GM23338 (cell line): ENCODE results near the gene SLC25A39. TPM values are rescaled to one million over a fixed set of nuclear protein-coding genes. Genes with fewer than 3 reads are reported as not detected.

ENCODE experiments used
- ATAC-seq: fragments of 200-7000 bp; cut with Tn5 transposase; 3 replicates; pipeline ENCODE4 v1.9.1; 2020
- DNase-seq: peaks from one replicate; pipeline ENCODE4 v3.0.0-alpha.2; 2015; ENCODE audit warnings: low spot score
- H2AFZ ChIP-seq: fragments of 200-600 bp; sonication (generic); 2 replicates; pipeline ENCODE4 v1.8.0; 2016; ENCODE audit warnings: antibody characterized with exemption, mild to moderate bottlenecking, moderate library complexity
- H3F3A ChIP-seq: fragments of 200-600 bp; sonication (generic); replicated peaks from 2 replicates; pipeline ENCODE4 v1.8.0; 2017; ENCODE audit warnings: antibody characterized with exemption, mixed run types, low read depth
- H3K27ac ChIP-seq: fragments of 200-600 bp; sonication (generic); 2 replicates; pipeline ENCODE4 v1.6.1; 2016; ENCODE audit warnings: low read depth
- H3K27me3 ChIP-seq: fragments of 200-600 bp; sonication (generic); 2 replicates; pipeline ENCODE4 v1.8.0; 2016; ENCODE audit warnings: mild to moderate bottlenecking, mixed run types, moderate library complexity; ENCODE audit not compliant: insufficient read depth
- H3K36me3 ChIP-seq: fragments of 200-600 bp; sonication (generic); 2 replicates; pipeline ENCODE4 v1.8.0; 2016; ENCODE audit warnings: mild to moderate bottlenecking; ENCODE audit not compliant: insufficient read depth
- H3K4me1 ChIP-seq: fragments of 200-600 bp; sonication (generic); 2 replicates; pipeline ENCODE4 v1.8.0; 2016; ENCODE audit warnings: mild to moderate bottlenecking, moderate library complexity; ENCODE audit not compliant: insufficient read depth
- H3K4me2 ChIP-seq: fragments of 200-600 bp; sonication (generic); 2 replicates; pipeline ENCODE4 v1.7.1; 2017; ENCODE audit warnings: mixed run types
- H3K4me3 ChIP-seq: fragments of 200-600 bp; sonication (generic); 2 replicates; pipeline ENCODE4 v1.6.1; 2016; ENCODE audit warnings: mixed run types
- H3K79me2 ChIP-seq: fragments of 200-600 bp; sonication (generic); replicated peaks from 2 replicates; pipeline ENCODE4 v1.8.0; 2017; ENCODE audit warnings: mild to moderate bottlenecking; ENCODE audit not compliant: insufficient read depth
- H3K9me2 ChIP-seq: fragments of 200-600 bp; sonication (generic); 2 replicates; pipeline ENCODE4 v1.8.0; 2017; ENCODE audit not compliant: insufficient read depth
- H4K20me1 ChIP-seq: fragments of 200-600 bp; sonication (generic); replicated peaks from 2 replicates; pipeline ENCODE4 v1.8.0; 2017; ENCODE audit warnings: mild to moderate bottlenecking; ENCODE audit not compliant: insufficient read depth
- H3K27ac Mint-ChIP-seq: 2 replicates; pipeline ENCODE4 v1.8.0; 2020; ENCODE audit warnings: inconsistent platforms, mild to moderate bottlenecking, moderate library complexity, mixed read lengths
- H3K27me3 Mint-ChIP-seq: 3 replicates; pipeline ENCODE4 v1.8.0; 2022; ENCODE audit warnings: low read depth, mild to moderate bottlenecking, moderate library complexity, mixed read lengths, inconsistent platforms; ENCODE audit not compliant: insufficient read depth, poor library complexity
- H3K36me3 Mint-ChIP-seq: 3 replicates; pipeline ENCODE4 v1.8.0; 2021; ENCODE audit warnings: low read depth, mild to moderate bottlenecking, inconsistent platforms, moderate library complexity, mixed read lengths
- H3K4me1 Mint-ChIP-seq: 3 replicates; pipeline ENCODE4 v1.8.0; 2020; ENCODE audit warnings: mild to moderate bottlenecking, inconsistent platforms, mixed read lengths
- H3K4me3 Mint-ChIP-seq: 3 replicates; pipeline ENCODE4 v1.8.0; 2021; ENCODE audit warnings: moderate library complexity, mild to moderate bottlenecking, inconsistent platforms, mixed read lengths
- H3K9me3 Mint-ChIP-seq: 3 replicates; pipeline ENCODE4 v1.8.0; 2020; ENCODE audit warnings: moderate library complexity, mild to moderate bottlenecking, inconsistent platforms, mixed read lengths
- CTCF ChIP-seq, 2 experiments: fragments of 200-600 bp in 1 of 2; sonication (generic) in 1 of 2; conservative IDR thresholded peaks; 2 replicates each; pipeline versions ENCODE4 v1.5.1 to v1.6.1; 2016 to 2017; ENCODE audit warnings: antibody characterized with exemption in 2 of 2, low read depth in 2 of 2, mild to moderate bottlenecking in 2 of 2, moderate library complexity in 1 of 2
- EZH2phosphoT487 ChIP-seq: fragments of 200-600 bp; sonication (generic); IDR thresholded peaks from one replicate; pipeline ENCODE4 v1.8.1; 2018; ENCODE audit warnings: antibody characterized with exemption; ENCODE audit not compliant: unreplicated experiment
- JUNB ChIP-seq: IDR thresholded peaks from one replicate; pipeline ENCODE4 v1.6.1; 2016; ENCODE audit warnings: antibody characterized with exemption; ENCODE audit not compliant: unreplicated experiment
- POLR2AphosphoS5 ChIP-seq: IDR thresholded peaks from 2 replicates; pipeline ENCODE4 v1.6.1; 2016; ENCODE audit warnings: antibody characterized with exemption, low read depth
- REST ChIP-seq: IDR thresholded peaks from one replicate; pipeline ENCODE4 v1.6.1; 2018; ENCODE audit warnings: antibody characterized with exemption; ENCODE audit not compliant: unreplicated experiment
- STAT1 ChIP-seq: IDR thresholded peaks from one replicate; pipeline ENCODE4 v1.6.1; 2016; ENCODE audit warnings: antibody characterized with exemption; ENCODE audit not compliant: unreplicated experiment
- ZNF331 ChIP-seq: fragments of 250-450 bp; sonication (Bioruptor Pico); IDR thresholded peaks from 2 replicates; pipeline ENCODE4 v1.5.0; 2020; ENCODE audit warnings: low read depth, mild to moderate bottlenecking, moderate library complexity
- ZNF462 ChIP-seq: fragments of 250-450 bp; sonication (Bioruptor Pico); IDR thresholded peaks from 2 replicates; pipeline ENCODE4 v1.5.0; 2020; ENCODE audit warnings: mild to moderate bottlenecking, moderate library complexity
- polyA plus RNA-seq: library from polyadenylated mRNA; unstranded; fragments of >200 nt; fragmentation: Nextera tagmentation; extraction: Ambion mirVana; gene quantifications from 2 replicates; pipeline ENCODE4 v1.2.1, GENCODE V29; 2016
- total RNA-seq: library from RNA; depleted of rRNA; stranded (reverse); fragments of >200 nt; shearing (Covaris generic); gene quantifications from 2 replicates; pipeline ENCODE4 v1.2.3, GENCODE V29; 2014

SLC25A39 gene
- total and polyA plus RNA-seq, 2 experiments from 2014 or later, result 184 to 202 TPM

GRCh38 chr17:44335564-44335963 lies 10.9 kb upstream of the SLC25A39 start:
- Mint-ChIP-seq H3K27ac (no peak overlapping the region), H3K4me1 (peaks cover 11% of the 10 kb centered on the region), H3K27me3 (peaks cover 6% of the 10 kb centered on the region), H3K4me3 (no peak overlapping the region), H3K36me3 (no peaks in the 10 kb centered on the region), H3K9me3 (no peaks in the 10 kb centered on the region)
- no peaks in the 10 kb centered on the region for H3K36me3 ChIP-seq
- no peak overlapping the region for H3K4me3 ChIP-seq
- H4K20me1 ChIP-seq, result no peaks in the 10 kb centered on the region
- H3K4me2 ChIP-seq, result no peak overlapping the region
- H2AFZ ChIP-seq, result no peak overlapping the region
- DNase-seq (no peak), ATAC-seq (no peak)
- no peak for TF ChIP-seq POLR2AphosphoS5
- TF ChIP-seq CTCF (conservative IDR thresholded peaks at IDR 0.05; ENCODE audit: low read depth in 2 of 2), result no peak
- no peak for TF ChIP-seq EZH2phosphoT487
- TF ChIP-seq JUNB, result no peak
- no peaks in the 10 kb centered on the region for H3K79me2 ChIP-seq
- no peaks in the 10 kb centered on the region for H3K9me2 ChIP-seq
- no peak overlapping the region for H3K27ac ChIP-seq
- no peaks in the 10 kb centered on the region; the same call in 1 of the 2 replicates for H3K4me1 ChIP-seq
- 0 out of 2 replicates have a peak, but pooled peaks cover 2% of the 10 kb centered on the region for H3F3A ChIP-seq
- no peaks in the 10 kb centered on the region for H3K27me3 ChIP-seq

GRCh38 chr17:44334727-44335126 lies 10.1 kb upstream of the SLC25A39 start:
- H3K4me3 Mint-ChIP-seq, result no peak overlapping the region
- H3K36me3 Mint-ChIP-seq, result no peaks in the 10 kb centered on the region
- no peaks in the 10 kb centered on the region for H4K20me1 ChIP-seq
- H3K9me2 ChIP-seq, result no peaks in the 10 kb centered on the region
- H3K27ac ChIP-seq, result no peak overlapping the region
- no peak overlapping the region for H3K4me2 ChIP-seq
- no peak for DNase-seq
- no peaks in the 10 kb centered on the region for H3K27me3 ChIP-seq
- H3K27ac Mint-ChIP-seq, result no peak overlapping the region
- 0 out of 2 replicates have a peak, but pooled peaks cover 2% of the 10 kb centered on the region for H3F3A ChIP-seq
- no peaks in the 10 kb centered on the region for H3K36me3 ChIP-seq
- no peak overlapping the region for H3K4me3 ChIP-seq
- peak; percentile 26; the same call in 1 of the 3 replicates for ATAC-seq
- H3K79me2 ChIP-seq, result no peaks in the 10 kb centered on the region
- H2AFZ ChIP-seq, result no peak overlapping the region
- no peaks in the 10 kb centered on the region; the same call in 1 of the 2 replicates for H3K4me1 ChIP-seq
- no peaks in the 10 kb centered on the region for H3K9me3 Mint-ChIP-seq
- peaks cover 6% of the 10 kb centered on the region for H3K27me3 Mint-ChIP-seq
- peaks cover 11% of the 10 kb centered on the region for H3K4me1 Mint-ChIP-seq
- TF ChIP-seq CTCF (conservative IDR thresholded peaks at IDR 0.05; ENCODE audit: low read depth in 2 of 2) (no peak), REST (no peak), JUNB (no peak), ZNF462 (no peak), ZNF331 (CRISPR knock-in tag) (no peak), STAT1 (no peak)
